HepG2 (cell line): ENCODE measurements around the gene EZH1. TPM values are rescaled to one million over a fixed set of nuclear protein-coding genes. Genes with fewer than 3 reads are reported as not detected.

Source experiments
- ATF7 ChIP-seq, 2 experiments: fragments of 450-650 bp in 1 of 2; sonication (generic) in 1 of 2; formaldehyde crosslinking in 1 of 2; IDR thresholded peaks; 2 replicates each; pipeline versions ENCODE4 v1.4.0 to v1.6.1; 2016 to 2020; ENCODE audit warnings: antibody characterized with exemption in 1 of 2, mild to moderate bottlenecking in 1 of 2, missing genetic modification reagents in 1 of 2
- GATAD1 ChIP-seq: IDR thresholded peaks from 2 replicates; pipeline ENCODE4 v1.6.1; 2016; ENCODE audit warnings: missing genetic modification reagents, missing compliant biosample characterization
- HNRNPLL ChIP-seq: fragments of 200-400 bp; formaldehyde crosslinking; IDR thresholded peaks from 2 replicates; pipeline ENCODE4 v1.6.1; 2017; ENCODE audit warnings: mild to moderate bottlenecking, low read depth, low read length; ENCODE audit not compliant: poor library complexity, severe bottlenecking
- IKZF4 ChIP-seq: sonication (generic); formaldehyde crosslinking; IDR thresholded peaks from 2 replicates; pipeline ENCODE4 v1.5.1; 2020; ENCODE audit warnings: borderline replicate concordance, mild to moderate bottlenecking, low read depth, missing genetic modification reagents; ENCODE audit errors: not compliant biosample characterization
- MTF2 ChIP-seq: sonication (generic); formaldehyde crosslinking; IDR thresholded peaks from 2 replicates; pipeline ENCODE4 v1.5.0; 2020; ENCODE audit warnings: missing genetic modification reagents, borderline replicate concordance
- POGZ ChIP-seq: sonication (generic); formaldehyde crosslinking; IDR thresholded peaks from 2 replicates; pipeline ENCODE4 v1.4.0; 2020; ENCODE audit warnings: mild to moderate bottlenecking, missing genetic modification reagents
- REXO4 ChIP-seq: sonication (generic); formaldehyde crosslinking; IDR thresholded peaks from 2 replicates; pipeline ENCODE4 v1.8.0; 2022; ENCODE audit warnings: missing genetic modification reagents, mild to moderate bottlenecking, borderline replicate concordance
- SATB2 ChIP-seq: sonication (generic); formaldehyde crosslinking; IDR thresholded peaks from 2 replicates; pipeline ENCODE4 v1.5.0; 2020; ENCODE audit warnings: missing genetic modification reagents
- TAF15 ChIP-seq: fragments of 200-400 bp; formaldehyde crosslinking; IDR thresholded peaks from one replicate; pipeline ENCODE4 v1.6.1; 2018; ENCODE audit warnings: mild to moderate bottlenecking, low read depth, low read length; ENCODE audit not compliant: poor library complexity, severe bottlenecking
- ZBTB1 ChIP-seq: sonication (generic); formaldehyde crosslinking; IDR thresholded peaks from 2 replicates; pipeline ENCODE4 v1.4.0; 2020; ENCODE audit warnings: missing genetic modification reagents, borderline replicate concordance
- ZNF234 ChIP-seq: sonication (generic); formaldehyde crosslinking; conservative IDR thresholded peaks from 2 replicates; pipeline ENCODE4 v1.5.1; 2020; ENCODE audit warnings: mild to moderate bottlenecking, missing genetic modification reagents
- ZNF629 ChIP-seq: sonication (generic); formaldehyde crosslinking; conservative IDR thresholded peaks from 2 replicates; pipeline ENCODE4 v1.5.0; 2020; ENCODE audit warnings: missing genetic modification reagents
- ZNF674 ChIP-seq: sonication (generic); formaldehyde crosslinking; IDR thresholded peaks from 2 replicates; pipeline ENCODE4 v1.5.0; 2020; ENCODE audit warnings: low read depth, mild to moderate bottlenecking, missing genetic modification reagents
- polyA plus RNA-seq, 8 experiments: library from polyadenylated mRNA; depleted of rRNA in 3 of 8; stranded (reverse) in 7 of 8; unstranded in 1 of 8; fragments of >200 nt; fragmentation: Illumina TruSeq in 4 of 8; extraction: Trizol in 4 of 8; gene quantifications; 2 replicates each; pipeline versions ENCODE4 v1.2.1 to v1.2.3, GENCODE V29; 2011 to 2016; ENCODE audit warnings: low read depth in 4 of 8, missing spikeins in 1 of 8, mixed read lengths in 1 of 8; ENCODE audit not compliant: insufficient read depth in 1 of 8
- total RNA-seq, 5 experiments: library from RNA; depleted of rRNA; stranded (reverse); fragments of >200 nt; fragmentation: Illumina TruSeq; extraction: Trizol; gene quantifications; 2 replicates each; pipeline ENCODE4 v1.2.3, GENCODE V29; 2016; ENCODE audit warnings: low read depth in 1 of 5
- TF ChIP-seq, protein P1 (sequence below): sonication (generic); formaldehyde crosslinking; IDR thresholded peaks from 2 replicates; pipeline ENCODE4 v1.5.0; 2020; ENCODE audit warnings: missing genetic modification reagents
- TF ChIP-seq, protein P2 (sequence below): fragments of 450-650 bp; IDR thresholded peaks from 2 replicates; pipeline ENCODE4 v1.6.1; 2017; ENCODE audit warnings: mild to moderate bottlenecking
- TF ChIP-seq, protein P3 (sequence below), 2 experiments: sonication (generic) in 1 of 2; formaldehyde crosslinking in 1 of 2; IDR thresholded peaks; 2 replicates each; pipeline versions ENCODE4 v1.4.0 to v1.6.1; 2018 to 2020; ENCODE audit warnings: missing genetic modification reagents in 2 of 2, borderline replicate concordance in 1 of 2, low read depth in 1 of 2, mild to moderate bottlenecking in 1 of 2, missing biosample characterization in 1 of 2
- TF ChIP-seq, protein P4 (sequence below): sonication (generic); formaldehyde crosslinking; IDR thresholded peaks from 2 replicates; pipeline ENCODE4 v1.5.1; 2020; ENCODE audit warnings: missing genetic modification reagents, mild to moderate bottlenecking, borderline replicate concordance
- TF ChIP-seq, protein P5 (sequence below): sonication (generic); formaldehyde crosslinking; IDR thresholded peaks from 2 replicates; pipeline ENCODE4 v1.4.0; 2020; ENCODE audit warnings: missing genetic modification reagents

EZH1 gene
- total and polyA plus RNA-seq, 2 of the 13 experiments (the other 11 are each of a cell fraction or from before 2014, with no cell fraction given): 11.6 to 24.0 TPM

DNA sequence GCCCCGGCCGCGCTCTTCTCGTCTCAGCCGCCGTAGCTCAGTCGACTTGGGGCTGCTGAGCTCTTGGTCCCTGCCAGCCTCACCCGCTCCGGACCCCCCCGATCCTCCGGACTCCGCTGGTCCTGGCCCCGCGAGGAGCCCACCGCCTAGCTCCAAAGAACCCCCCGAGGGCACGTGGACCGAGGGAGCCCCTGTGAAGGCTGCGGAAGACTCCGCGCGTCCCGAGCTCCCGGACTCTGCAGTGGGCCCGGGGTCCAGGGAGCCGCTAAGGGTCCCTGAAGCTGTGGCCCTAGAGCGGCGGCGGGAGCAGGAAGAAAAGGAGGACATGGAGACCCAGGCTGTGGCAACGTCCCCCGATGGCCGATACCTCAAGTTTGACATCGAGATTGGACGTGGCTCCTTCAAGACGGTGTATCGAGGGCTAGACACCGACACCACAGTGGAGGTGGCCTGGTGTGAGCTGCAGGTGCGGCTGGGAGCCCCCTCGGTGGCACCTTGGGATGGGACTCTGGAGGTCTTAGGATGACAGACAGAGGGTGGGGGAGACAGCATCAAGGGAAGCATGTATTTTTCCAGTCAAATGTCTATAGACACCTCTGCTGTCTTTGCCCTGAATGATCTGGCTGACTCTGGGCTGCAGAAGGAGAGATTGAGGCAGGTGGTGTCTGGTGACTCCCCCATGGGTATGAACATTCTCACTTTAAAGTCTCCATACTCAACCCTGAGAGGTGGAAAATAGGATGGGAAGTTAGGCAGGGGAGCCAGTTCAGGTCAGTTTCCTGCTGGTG is 36.2 kb upstream of the EZH1 start (continued):
- TF ChIP-seq TAF15: no peak
- TF ChIP-seq, protein P1, sequence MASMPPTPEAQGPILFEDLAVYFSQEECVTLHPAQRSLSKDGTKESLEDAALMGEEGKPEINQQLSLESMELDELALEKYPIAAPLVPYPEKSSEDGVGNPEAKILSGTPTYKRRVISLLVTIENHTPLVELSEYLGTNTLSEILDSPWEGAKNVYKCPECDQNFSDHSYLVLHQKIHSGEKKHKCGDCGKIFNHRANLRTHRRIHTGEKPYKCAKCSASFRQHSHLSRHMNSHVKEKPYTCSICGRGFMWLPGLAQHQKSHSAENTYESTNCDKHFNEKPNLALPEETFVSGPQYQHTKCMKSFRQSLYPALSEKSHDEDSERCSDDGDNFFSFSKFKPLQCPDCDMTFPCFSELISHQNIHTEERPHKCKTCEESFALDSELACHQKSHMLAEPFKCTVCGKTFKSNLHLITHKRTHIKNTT: no peak
- TF ChIP-seq, protein P2, sequence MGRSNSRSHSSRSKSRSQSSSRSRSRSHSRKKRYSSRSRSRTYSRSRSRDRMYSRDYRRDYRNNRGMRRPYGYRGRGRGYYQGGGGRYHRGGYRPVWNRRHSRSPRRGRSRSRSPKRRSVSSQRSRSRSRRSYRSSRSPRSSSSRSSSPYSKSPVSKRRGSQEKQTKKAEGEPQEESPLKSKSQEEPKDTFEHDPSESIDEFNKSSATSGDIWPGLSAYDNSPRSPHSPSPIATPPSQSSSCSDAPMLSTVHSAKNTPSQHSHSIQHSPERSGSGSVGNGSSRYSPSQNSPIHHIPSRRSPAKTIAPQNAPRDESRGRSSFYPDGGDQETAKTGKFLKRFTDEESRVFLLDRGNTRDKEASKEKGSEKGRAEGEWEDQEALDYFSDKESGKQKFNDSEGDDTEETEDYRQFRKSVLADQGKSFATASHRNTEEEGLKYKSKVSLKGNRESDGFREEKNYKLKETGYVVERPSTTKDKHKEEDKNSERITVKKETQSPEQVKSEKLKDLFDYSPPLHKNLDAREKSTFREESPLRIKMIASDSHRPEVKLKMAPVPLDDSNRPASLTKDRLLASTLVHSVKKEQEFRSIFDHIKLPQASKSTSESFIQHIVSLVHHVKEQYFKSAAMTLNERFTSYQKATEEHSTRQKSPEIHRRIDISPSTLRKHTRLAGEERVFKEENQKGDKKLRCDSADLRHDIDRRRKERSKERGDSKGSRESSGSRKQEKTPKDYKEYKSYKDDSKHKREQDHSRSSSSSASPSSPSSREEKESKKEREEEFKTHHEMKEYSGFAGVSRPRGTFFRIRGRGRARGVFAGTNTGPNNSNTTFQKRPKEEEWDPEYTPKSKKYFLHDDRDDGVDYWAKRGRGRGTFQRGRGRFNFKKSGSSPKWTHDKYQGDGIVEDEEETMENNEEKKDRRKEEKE: no peak
- peak; percentile 2 for TF ChIP-seq HNRNPLL
- no peak for TF ChIP-seq ZNF234 (CRISPR knock-in tag)
- TF ChIP-seq ATF7 (IDR thresholded peaks at IDR 0.05): no peak
- peak; percentile 26; the same call in 1 of the 2 replicates for TF ChIP-seq ATF7 (CRISPR knock-in tag; IDR thresholded peaks at IDR 0.05)
- no peak; the same call in 1 of the 2 replicates for TF ChIP-seq SATB2 (CRISPR knock-in tag)
- TF ChIP-seq REXO4 (CRISPR knock-in tag): no peak
- TF ChIP-seq, protein P3, sequence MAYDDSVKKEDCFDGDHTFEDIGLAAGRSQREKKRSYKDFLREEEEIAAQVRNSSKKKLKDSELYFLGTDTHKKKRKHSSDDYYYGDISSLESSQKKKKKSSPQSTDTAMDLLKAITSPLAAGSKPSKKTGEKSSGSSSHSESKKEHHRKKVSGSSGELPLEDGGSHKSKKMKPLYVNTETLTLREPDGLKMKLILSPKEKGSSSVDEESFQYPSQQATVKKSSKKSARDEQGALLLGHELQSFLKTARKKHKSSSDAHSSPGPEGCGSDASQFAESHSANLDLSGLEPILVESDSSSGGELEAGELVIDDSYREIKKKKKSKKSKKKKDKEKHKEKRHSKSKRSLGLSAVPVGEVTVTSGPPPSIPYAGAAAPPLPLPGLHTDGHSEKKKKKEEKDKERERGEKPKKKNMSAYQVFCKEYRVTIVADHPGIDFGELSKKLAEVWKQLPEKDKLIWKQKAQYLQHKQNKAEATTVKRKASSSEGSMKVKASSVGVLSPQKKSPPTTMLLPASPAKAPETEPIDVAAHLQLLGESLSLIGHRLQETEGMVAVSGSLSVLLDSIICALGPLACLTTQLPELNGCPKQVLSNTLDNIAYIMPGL (CRISPR knock-in tag; IDR thresholded peaks at IDR 0.05; ENCODE audit: borderline replicate concordance in 1 of 2, low read depth in 1 of 2): peak in 1 of 2 experiments; percentile 18; a peak in 1 of 4 replicates
- TF ChIP-seq, protein P4, sequence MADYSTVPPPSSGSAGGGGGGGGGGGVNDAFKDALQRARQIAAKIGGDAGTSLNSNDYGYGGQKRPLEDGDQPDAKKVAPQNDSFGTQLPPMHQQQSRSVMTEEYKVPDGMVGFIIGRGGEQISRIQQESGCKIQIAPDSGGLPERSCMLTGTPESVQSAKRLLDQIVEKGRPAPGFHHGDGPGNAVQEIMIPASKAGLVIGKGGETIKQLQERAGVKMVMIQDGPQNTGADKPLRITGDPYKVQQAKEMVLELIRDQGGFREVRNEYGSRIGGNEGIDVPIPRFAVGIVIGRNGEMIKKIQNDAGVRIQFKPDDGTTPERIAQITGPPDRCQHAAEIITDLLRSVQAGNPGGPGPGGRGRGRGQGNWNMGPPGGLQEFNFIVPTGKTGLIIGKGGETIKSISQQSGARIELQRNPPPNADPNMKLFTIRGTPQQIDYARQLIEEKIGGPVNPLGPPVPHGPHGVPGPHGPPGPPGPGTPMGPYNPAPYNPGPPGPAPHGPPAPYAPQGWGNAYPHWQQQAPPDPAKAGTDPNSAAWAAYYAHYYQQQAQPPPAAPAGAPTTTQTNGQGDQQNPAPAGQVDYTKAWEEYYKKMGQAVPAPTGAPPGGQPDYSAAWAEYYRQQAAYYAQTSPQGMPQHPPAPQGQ (CRISPR knock-in tag): no peak
- no peak; the same call in 1 of the 2 replicates for TF ChIP-seq ZNF629 (CRISPR knock-in tag)
- TF ChIP-seq GATAD1 (CRISPR knock-in tag): no peak
- no peak for TF ChIP-seq POGZ
- TF ChIP-seq ZBTB1 (CRISPR knock-in tag): no peak
- TF ChIP-seq, protein P5, sequence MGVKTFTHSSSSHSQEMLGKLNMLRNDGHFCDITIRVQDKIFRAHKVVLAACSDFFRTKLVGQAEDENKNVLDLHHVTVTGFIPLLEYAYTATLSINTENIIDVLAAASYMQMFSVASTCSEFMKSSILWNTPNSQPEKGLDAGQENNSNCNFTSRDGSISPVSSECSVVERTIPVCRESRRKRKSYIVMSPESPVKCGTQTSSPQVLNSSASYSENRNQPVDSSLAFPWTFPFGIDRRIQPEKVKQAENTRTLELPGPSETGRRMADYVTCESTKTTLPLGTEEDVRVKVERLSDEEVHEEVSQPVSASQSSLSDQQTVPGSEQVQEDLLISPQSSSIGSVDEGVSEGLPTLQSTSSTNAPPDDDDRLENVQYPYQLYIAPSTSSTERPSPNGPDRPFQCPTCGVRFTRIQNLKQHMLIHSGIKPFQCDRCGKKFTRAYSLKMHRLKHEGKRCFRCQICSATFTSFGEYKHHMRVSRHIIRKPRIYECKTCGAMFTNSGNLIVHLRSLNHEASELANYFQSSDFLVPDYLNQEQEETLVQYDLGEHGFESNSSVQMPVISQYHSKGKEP (CRISPR knock-in tag): no peak
- no peak for TF ChIP-seq ZNF674 (CRISPR knock-in tag)
- no peak for TF ChIP-seq IKZF4 (CRISPR knock-in tag)
- peak; percentile 65; the same call in 1 of the 2 replicates for TF ChIP-seq MTF2
